C4-2B (cell line): Measurements from ENCODE around the gene BIK.
"Not testable (repeated sequence)": the region's sequence is repeated elsewhere in the genome, so short reads cannot be mapped to it uniquely, and the experiment has no call there.

ENCODE experiments used
- H3K27ac ChIP-seq: fragments of 450-650 bp; 2 replicates; pipeline ENCODE4 v1.5.1; 2017
- CTCF ChIP-seq: fragments of 450-650 bp; conservative IDR thresholded peaks from 2 replicates; pipeline ENCODE4 v1.5.1; 2017; ENCODE audit warnings: mild to moderate bottlenecking
- ZFX ChIP-seq: fragments of 450-650 bp; IDR thresholded peaks from 2 replicates; pipeline ENCODE4 v1.6.1; 2017

BIK gene

GRCh38 chr22:43142880-43143562 is 32.5 kb downstream of the BIK start, which contains the start of gene MCAT:
Gene MCAT, minus strand, starts transcription at chr22:43143398. Its CDS starts 50 bp downstream, at chr22:43143348.
- TF ChIP-seq ZFX (peak; percentile 92), CTCF (no peak)
- peak within 1 kb of the TSS; percentile 90 for H3K27ac ChIP-seq

GRCh38 chr22:43144949-43145348 is 34.4 kb downstream of the BIK start:
- TF ChIP-seq CTCF (no peak), ZFX (no peak)
- H3K27ac ChIP-seq, result peak overlapping the region; percentile 90

GRCh38 chr22:43145371-43145770 is 34.8 kb downstream of the BIK start:
- peak overlapping the region; percentile 90 for H3K27ac ChIP-seq

- H3K27ac ChIP-seq, result not testable (repeated sequence)
These were observed 35.8 kb downstream of the BIK start for GRCh38 chr22:43146332-43146731.

GRCh38 chr22:43147821-43148220 is 37.3 kb downstream of the BIK start:
- no peak overlapping the region for H3K27ac ChIP-seq
- no peak for TF ChIP-seq ZFX
- TF ChIP-seq CTCF, result no peak

GRCh38 chr22:43148581-43148980 is 38.0 kb downstream of the BIK start:
- H3K27ac ChIP-seq, result no peak overlapping the region

GRCh38 chr22:43150731-43151206 is 40.2 kb downstream of the BIK start:
- peak overlapping the region; percentile 90 for H3K27ac ChIP-seq
- TF ChIP-seq ZFX (no peak), CTCF (no peak)

More at GRCh38 chr22:43148581-43148980, 38.0 kb downstream of the BIK start:
- TF ChIP-seq ZFX (no peak), CTCF (no peak)

- peak within 1 kb of the TSS; percentile 90 for H3K27ac ChIP-seq
- TF ChIP-seq ZFX (peak; percentile 66; the same call in 1 of the 2 replicates), CTCF (no peak)
These were observed 40.9 kb downstream of the BIK start, which contains the start of gene TSPO for GRCh38 chr22:43151251-43152002. Gene TSPO, plus strand, starts transcription at chr22:43151559. Its CDS starts 7,680 bp downstream, at chr22:43159239.
